IMR-90 (cell line): ENCODE data around the gene HARS2. TPM values are rescaled to one million over a fixed set of nuclear protein-coding genes. Genes with fewer than 3 reads are reported as not detected.
A peak's percentile ranks its signal among the peaks of the same experiment; 100 is the strongest.
"Not testable (repeated sequence)": the region's sequence is repeated elsewhere in the genome, so short reads cannot be mapped to it uniquely, and the experiment has no call there.

Experiments used
- ATAC-seq: fragments of 200-7000 bp; cut with Tn5 transposase; 2 replicates; pipeline ENCODE4 v1.9.1; 2020; ENCODE audit warnings: low read depth, mild to moderate bottlenecking, moderate library complexity
- BruUV-seq: library from RNA; stranded (reverse); fragments of 400-500 nt; replicated peaks from 2 replicates; lab custom pipeline; 2021; lab: Mats Ljungman, UMichigan
- CTCF ChIA-PET: fragments of 300-600 bp; formaldehyde crosslinking; extraction: SDS; loops from one replicate; lab custom pipeline; 2021; ENCODE audit warnings: antibody characterized with exemption; lab: Yijun Ruan, JAX
- POLR2A ChIA-PET: fragments of 300-600 bp; sonication (Branson Sonifier 250); formaldehyde crosslinking; loops from one replicate; lab custom pipeline; 2022; ENCODE audit warnings: antibody characterized with exemption; ENCODE audit not compliant: unreplicated experiment; lab: Charles Lee
- DNase-seq: peaks from one replicate; pipeline ENCODE4 v3.0.0; 2013
- H2AFZ ChIP-seq: replicated peaks from 2 replicates; pipeline ENCODE3; 2013; ENCODE audit warnings: low read length, mild to moderate bottlenecking; ENCODE audit not compliant: poor library complexity
- H2AK5ac ChIP-seq: 2 replicates; pipeline ENCODE4 v1.6.1; 2013; ENCODE audit warnings: low read depth, low read length, inconsistent platforms
- H2AK9ac ChIP-seq: replicated peaks from 2 replicates; pipeline ENCODE3; 2013; ENCODE audit warnings: mild to moderate bottlenecking, low read depth, low read length, moderate library complexity; ENCODE audit not compliant: poor library complexity
- H2BK120ac ChIP-seq: 2 replicates; pipeline ENCODE4 v1.6.1; 2013; ENCODE audit warnings: low read depth, low read length, inconsistent platforms
- H2BK15ac ChIP-seq: 3 replicates; pipeline ENCODE4 v1.6.1; 2013; ENCODE audit warnings: low read depth, low read length, inconsistent platforms
- H2BK20ac ChIP-seq: 2 replicates; pipeline ENCODE4 v1.6.1; 2013; ENCODE audit warnings: low read depth, mild to moderate bottlenecking, inconsistent platforms, low read length, moderate library complexity
- H2BK5ac ChIP-seq: 2 replicates; pipeline ENCODE4 v1.6.1; 2013; ENCODE audit warnings: mild to moderate bottlenecking, low read depth, low read length, inconsistent platforms; ENCODE audit not compliant: poor library complexity, severe bottlenecking
- H3K14ac ChIP-seq: replicated peaks from 2 replicates; pipeline ENCODE4 v1.6.1; 2013; ENCODE audit warnings: low read depth, low read length, inconsistent platforms
- H3K18ac ChIP-seq: 2 replicates; pipeline ENCODE4 v1.6.1; 2013; ENCODE audit warnings: low read depth, low read length, control low read depth
- H3K23ac ChIP-seq: 2 replicates; pipeline ENCODE4 v1.6.1; 2013; ENCODE audit warnings: low read depth, low read length, inconsistent platforms
- H3K27ac ChIP-seq: 2 replicates; pipeline ENCODE4 v1.5.1; 2013; ENCODE audit warnings: mild to moderate bottlenecking, control low read depth, low read length; ENCODE audit not compliant: insufficient read depth
- H3K27me3 ChIP-seq: 2 replicates; pipeline ENCODE4 v1.6.1; 2013; ENCODE audit warnings: low read length; ENCODE audit not compliant: control insufficient read depth, insufficient read depth
- H3K36me3 ChIP-seq: 2 replicates; pipeline ENCODE4 v1.6.1; 2013; ENCODE audit warnings: low read length, mixed read lengths; ENCODE audit not compliant: control insufficient read depth, insufficient read depth
- H3K4ac ChIP-seq: 2 replicates; pipeline ENCODE4 v1.6.1; 2013; ENCODE audit warnings: low read depth, low read length, inconsistent platforms
- H3K4me1 ChIP-seq: 2 replicates; pipeline ENCODE4 v1.6.1; 2013; ENCODE audit warnings: low read length, mixed read lengths; ENCODE audit not compliant: control insufficient read depth, insufficient read depth
- H3K4me2 ChIP-seq: 2 replicates; pipeline ENCODE4 v1.6.1; 2013; ENCODE audit warnings: low read depth, mild to moderate bottlenecking, control low read depth, low read length, moderate library complexity
- H3K4me3 ChIP-seq: 2 replicates; pipeline ENCODE4 v1.5.1; 2013; ENCODE audit warnings: low read depth, mild to moderate bottlenecking, control low read depth, low read length, moderate library complexity; ENCODE audit not compliant: insufficient read depth
- H3K56ac ChIP-seq: 2 replicates; pipeline ENCODE4 v1.6.1; 2013; ENCODE audit warnings: low read length, inconsistent platforms; ENCODE audit not compliant: insufficient read depth; ENCODE audit errors: extremely low read depth
- H3K79me1 ChIP-seq, 2 experiments: 2 replicates each; pipeline ENCODE4 v1.6.1; 2013; ENCODE audit warnings: low read length in 2 of 2, inconsistent platforms in 1 of 2, low read depth in 1 of 2
- H3K9ac ChIP-seq: 2 replicates; pipeline ENCODE4 v1.6.1; 2013; ENCODE audit warnings: low read depth, low read length, control low read depth
- H3K9me1 ChIP-seq: 2 replicates; pipeline ENCODE4 v1.6.1; 2013; ENCODE audit warnings: low read length, inconsistent platforms; ENCODE audit not compliant: insufficient read depth
- H3K9me3 ChIP-seq: 2 replicates; pipeline ENCODE4 v1.6.1; 2013; ENCODE audit warnings: low read length; ENCODE audit not compliant: control insufficient read depth, insufficient read depth
- H4K20me1 ChIP-seq: 2 replicates; pipeline ENCODE4 v1.6.1; 2013; ENCODE audit warnings: low read length, inconsistent platforms; ENCODE audit not compliant: insufficient read depth
- H4K5ac ChIP-seq: 2 replicates; pipeline ENCODE4 v1.6.1; 2013; ENCODE audit warnings: mild to moderate bottlenecking, low read depth, low read length, control low read depth
- H4K8ac ChIP-seq, 2 experiments: 2 replicates each; pipeline ENCODE4 v1.6.1; 2013; ENCODE audit warnings: low read depth in 2 of 2, low read length in 2 of 2, control low read depth in 1 of 2, inconsistent platforms in 1 of 2
- H4K91ac ChIP-seq: 2 replicates; pipeline ENCODE4 v1.6.1; 2013; ENCODE audit warnings: low read depth, low read length, inconsistent platforms; ENCODE audit not compliant: insufficient read depth
- CEBPB ChIP-seq: IDR thresholded peaks from 2 replicates; pipeline ENCODE4 v1.6.1; 2012; ENCODE audit warnings: low read depth, low read length, improper control_type of control experiment
- MAZ ChIP-seq: IDR thresholded peaks from 2 replicates; pipeline ENCODE4 v1.6.1; 2012; ENCODE audit warnings: low read depth, mild to moderate bottlenecking, low read length, improper control_type of control experiment, moderate library complexity, borderline replicate concordance
- POLR2A ChIP-seq: IDR thresholded peaks from 2 replicates; pipeline ENCODE4 v1.6.1; 2012; ENCODE audit warnings: mild to moderate bottlenecking, low read depth, low read length
- RFX5 ChIP-seq: IDR thresholded peaks from 2 replicates; pipeline ENCODE4 v1.8.0; 2012; ENCODE audit warnings: low read depth, mild to moderate bottlenecking, low read length, moderate library complexity
- SMC3 ChIP-seq: fragments of 150-350 bp; IDR thresholded peaks from 2 replicates; pipeline ENCODE4 v1.6.1; 2016; ENCODE audit warnings: low read depth, mild to moderate bottlenecking, antibody characterized with exemption, low read length, moderate library complexity
- WGBS, 2 experiments: methylation state at CpG; one replicate each; pipeline versions ENCODE4 v1.1.5 to v1.1.7; 2013; ENCODE audit warnings: missing lambda C conversion rate in 2 of 2; ENCODE audit not compliant: insufficient read length in 1 of 2; ENCODE audit errors: extremely low coverage in 2 of 2; 5-methylcytosine and 5-hydroxymethylcytosine counted together
- dilution Hi-C: fragments of 300-500 bp; cut with HindIII; formaldehyde crosslinking; loops from one replicate; pipeline ENCODE4 v1.14.3; 2018; ENCODE audit warnings: low sequenced_read_pairs; ENCODE audit not compliant: unreplicated experiment
- in situ Hi-C: fragments of 300-500 bp; cut with MboI; formaldehyde crosslinking; loops from 3 replicates; pipeline ENCODE4 v1.14.3; 2019; ENCODE audit warnings: low sequenced_read_pairs, inconsistent platforms, mixed read lengths
- intact Hi-C: fragments of 100-400 bp; cut with micrococcal nuclease; formaldehyde crosslinking; loops from 2 replicates; pipeline ENCODE4 v1.10.0; 2022
- polyA plus RNA-seq, 3 experiments: library from polyadenylated mRNA; depleted of rRNA; stranded (reverse); fragments of >200 nt; gene quantifications; 2 replicates each; pipeline ENCODE4 v1.2.3, GENCODE V29; 2012; ENCODE audit warnings: low replicate concordance in 1 of 3
- total RNA-seq: library from RNA; depleted of rRNA; stranded (reverse); fragments of >200 nt; gene quantifications from 2 replicates; pipeline ENCODE4 v1.2.3, GENCODE V29; 2012

Gene HARS2
- total and polyA plus RNA-seq, 2 of the 4 experiments (the other 2 are of a cell fraction) = 30.1 to 33.0 TPM

DNA sequence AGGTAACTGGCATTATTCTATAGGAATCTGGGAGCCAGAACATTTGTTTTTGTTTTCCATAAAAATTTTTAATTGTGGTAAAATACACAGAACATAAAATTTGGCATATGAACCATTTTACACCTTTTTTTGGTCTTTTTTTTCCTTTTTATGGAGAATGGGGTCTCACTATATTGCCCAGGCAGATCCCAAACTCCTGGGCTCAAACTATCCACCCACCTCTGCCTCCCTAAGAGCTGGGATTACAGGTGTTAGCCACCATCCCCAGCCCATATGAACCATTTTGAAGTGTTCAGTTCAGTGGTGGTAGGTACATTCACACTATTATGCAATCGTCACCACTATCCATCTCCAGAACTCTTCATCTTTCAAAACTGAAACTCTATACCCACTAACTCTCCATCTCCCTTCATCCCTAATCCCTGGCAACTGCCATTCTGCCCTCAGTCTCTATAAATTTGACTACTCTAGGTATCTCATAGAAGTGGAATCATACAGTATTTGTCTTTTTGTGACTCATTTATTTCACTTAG lies 22.4 kb downstream of the HARS2 start:
- no CpG with 5 or more reads among the region's 1 CpG for WGBS, 2 experiments
- dilution Hi-C loops (no loop called here), in situ Hi-C loops (no loop called here)

DNA sequence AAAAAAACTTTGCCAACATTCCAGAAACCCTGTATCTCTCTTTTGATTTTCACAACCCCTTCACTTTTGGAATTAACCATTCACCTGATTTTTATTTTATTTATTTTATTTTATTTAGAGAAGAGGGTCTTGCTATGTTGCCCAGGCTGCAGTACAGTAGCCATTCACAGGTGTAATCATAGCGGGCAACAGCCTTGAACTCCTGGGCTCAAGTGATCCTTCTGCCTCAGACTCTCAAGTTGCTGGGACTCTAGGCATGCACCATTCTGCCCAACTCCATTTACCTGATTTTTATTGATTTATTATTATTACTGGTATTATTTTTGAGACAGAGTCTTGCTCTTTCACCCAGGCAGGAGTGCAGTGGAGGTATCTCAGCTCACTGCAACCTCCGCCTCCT lies 25.0 kb downstream of the HARS2 start:
- H2BK5ac ChIP-seq, H2BK20ac ChIP-seq, H3K4me1 ChIP-seq, H3K27me3 ChIP-seq, H3K4ac ChIP-seq, H3K9me1 ChIP-seq, H3K18ac ChIP-seq, H3K56ac ChIP-seq, BruUV-seq, ATAC-seq, H3K23ac ChIP-seq, H2BK15ac ChIP-seq, dilution Hi-C loops, H4K8ac ChIP-seq, H2AFZ ChIP-seq, H2AK9ac ChIP-seq, H4K5ac ChIP-seq, H4K91ac ChIP-seq, H4K20me1 ChIP-seq, H3K9me3 ChIP-seq, H2AK5ac ChIP-seq, intact Hi-C loops, DNase-seq, H3K36me3 ChIP-seq, H3K4me2 ChIP-seq, H2BK120ac ChIP-seq, H3K9ac ChIP-seq, POLR2A ChIA-PET, H3K27ac ChIP-seq, CTCF ChIA-PET, H3K14ac ChIP-seq, H3K4me3 ChIP-seq, H3K79me1 ChIP-seq, in situ Hi-C loops: not testable (repeated sequence)
- WGBS, 2 experiments = no CpG with 5 or more reads among the region's 2 CpGs

More for the DNA sequence above, 22.4 kb downstream of the HARS2 start:
- no peak overlapping the region for H3K56ac ChIP-seq
- BruUV-seq = no TSS peak
- no peaks in the 10 kb centered on the region for H3K9me1 ChIP-seq
- H2BK5ac ChIP-seq = no peak overlapping the region
- H3K4me2 ChIP-seq = no peak overlapping the region
- H2AK9ac ChIP-seq = no peak overlapping the region
- no peak overlapping the region for H3K18ac ChIP-seq
- H2AFZ ChIP-seq = no peak overlapping the region
- H4K20me1 ChIP-seq = 0 out of 2 replicates have a peak, but pooled peaks cover 5% of the 10 kb centered on the region
- no peaks in the 10 kb centered on the region for H3K9me3 ChIP-seq
- no peak overlapping the region for H4K8ac ChIP-seq
- TF ChIP-seq POLR2A (no peak), RFX5 (no peak), MAZ (no peak), CEBPB (peak; percentile 40; the same call in 1 of the 2 replicates), SMC3 (no peak)
- H4K91ac ChIP-seq = no peak overlapping the region
- no peak overlapping the region for H3K14ac ChIP-seq
- DNase-seq = no peak
- H3K23ac ChIP-seq = no peak overlapping the region
- intact Hi-C loops = no loop called here
- no peak overlapping the region for H3K4ac ChIP-seq
- no peak overlapping the region for H2AK5ac ChIP-seq
- H2BK20ac ChIP-seq = no peak overlapping the region
- ATAC-seq = no peak
- H3K9ac ChIP-seq = no peak overlapping the region
- H3K27me3 ChIP-seq = no peaks in the 10 kb centered on the region
- no peak overlapping the region for H2BK120ac ChIP-seq
- H3K36me3 ChIP-seq = no peaks in the 10 kb centered on the region
- no peak overlapping the region for H4K5ac ChIP-seq
- H3K79me1 ChIP-seq = no peaks in the 10 kb centered on the region
- ChIA-PET POLR2A (no interaction called here), CTCF (no interaction called here)
- no peak overlapping the region for H3K27ac ChIP-seq
- H3K4me3 ChIP-seq = no peak overlapping the region
- H3K4me1 ChIP-seq = 0 out of 2 replicates have a peak, but pooled peaks cover 2% of the 10 kb centered on the region
- H2BK15ac ChIP-seq = no peak overlapping the region
